GM15510 (cell line): ENCODE results near the gene PERCC1.

ENCODE experiments used
- POLR2A ChIP-seq: IDR thresholded peaks from 3 replicates; pipeline ENCODE4 v1.6.1; 2011; ENCODE audit warnings: borderline replicate concordance; ENCODE audit not compliant: insufficient read length; ENCODE audit errors: extremely low read depth

The PERCC1 gene

DNA sequence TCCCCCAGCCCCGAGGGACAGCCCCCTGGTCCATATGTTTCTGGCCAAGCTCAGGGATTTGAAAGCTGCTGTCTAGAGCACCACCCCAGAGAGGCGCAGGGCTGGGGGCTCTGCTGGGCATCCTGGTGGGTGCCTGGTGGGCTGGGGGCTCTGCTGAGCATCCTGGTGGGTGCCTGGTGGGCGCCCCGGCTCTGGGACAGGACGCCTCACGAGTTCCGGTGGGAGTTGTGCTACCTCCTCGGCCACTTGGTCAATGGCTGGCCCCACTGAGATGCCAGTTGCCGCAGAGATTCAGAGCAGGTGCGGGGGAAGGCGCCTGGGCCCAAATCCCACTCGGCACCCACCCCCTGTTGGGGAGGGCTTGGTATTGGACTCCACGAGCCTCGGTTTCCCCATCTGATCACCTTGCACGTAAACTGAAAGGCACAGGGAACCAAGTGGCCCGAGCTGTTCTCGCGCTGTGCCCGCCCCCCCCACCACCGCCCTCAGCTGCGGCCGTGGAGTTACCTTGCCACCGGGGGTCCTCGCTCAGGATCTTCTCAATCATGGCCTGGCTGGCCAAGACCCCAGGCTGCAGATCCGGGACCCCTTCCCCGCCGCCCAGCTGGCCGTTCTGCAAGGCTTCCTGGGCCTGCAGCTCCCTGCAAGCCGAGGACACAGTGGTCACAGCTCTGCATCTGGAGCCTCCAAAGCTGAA is 29.7 kb upstream of the PERCC1 start:
- no peak for TF ChIP-seq POLR2A

DNA sequence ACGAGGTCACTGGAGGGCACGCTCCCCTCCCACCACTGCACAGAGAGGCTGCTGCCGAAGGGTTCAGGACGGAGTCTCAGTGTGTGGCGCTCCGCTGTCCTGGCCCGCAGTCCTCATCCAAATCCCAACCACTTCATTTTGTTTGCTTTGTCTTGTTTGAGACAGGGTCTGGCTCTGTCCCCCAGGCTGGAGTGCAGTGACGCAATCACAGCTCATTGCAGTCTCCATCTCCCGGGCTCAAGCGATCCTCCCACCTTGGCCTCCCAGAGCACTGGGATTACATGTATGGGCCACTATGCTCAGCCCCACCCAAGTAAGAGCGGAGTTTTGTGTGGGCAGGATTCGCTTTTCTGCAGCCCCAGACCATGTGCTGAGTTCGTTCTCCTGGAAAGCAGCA is 29.1 kb upstream of the PERCC1 start:
- no peak for TF ChIP-seq POLR2A

DNA sequence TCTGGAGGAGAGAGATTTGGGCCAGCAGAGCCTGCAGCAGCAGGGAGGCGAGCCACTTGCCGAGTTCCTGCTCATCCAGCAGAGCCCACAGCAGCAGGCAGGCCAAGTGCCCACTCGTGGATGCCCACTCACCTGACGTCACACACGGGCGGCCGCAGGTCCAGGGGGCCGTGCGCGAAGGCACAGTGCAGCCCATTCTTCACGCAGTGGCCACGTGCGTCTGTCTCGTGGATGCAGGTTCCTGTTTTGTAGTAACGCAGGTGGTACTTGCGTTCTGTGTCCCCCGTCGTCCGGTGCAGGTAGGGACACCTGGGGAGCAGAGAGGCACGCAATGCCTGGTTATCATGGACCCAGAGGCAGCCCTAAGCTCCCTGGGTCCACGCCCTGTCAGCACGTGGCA is 27.8 kb upstream of the PERCC1 start:
- no peak for TF ChIP-seq POLR2A

- TF ChIP-seq POLR2A: no peak
Measured at GRCh38 chr16:1403733-1404132, 27.1 kb upstream of the PERCC1 start.

- no peak for TF ChIP-seq POLR2A
Measured at GRCh38 chr16:1407753-1408152, 23.1 kb upstream of the PERCC1 start.

GRCh38 chr16:1408171-1408837 is 22.6 kb upstream of the PERCC1 start:
- TF ChIP-seq POLR2A: no peak

DNA sequence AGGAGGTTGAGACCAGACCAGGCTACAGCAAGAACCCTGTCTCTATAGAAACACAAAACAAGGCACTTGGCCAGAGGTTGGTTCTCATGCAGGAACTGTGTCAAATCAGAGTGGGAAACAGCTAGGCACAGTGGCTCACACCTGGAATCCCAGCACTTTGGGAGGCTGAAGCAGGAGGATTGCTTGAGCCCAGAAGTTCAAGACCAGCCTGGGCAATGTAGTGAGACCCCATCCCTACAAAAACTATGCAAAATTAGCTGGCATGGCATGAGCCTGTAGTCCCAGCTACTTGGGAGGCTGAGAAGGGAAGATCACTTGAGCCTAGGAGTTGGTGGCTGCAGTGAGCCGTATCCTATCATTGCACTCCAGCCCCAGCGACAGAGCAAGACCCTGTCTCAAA is 18.0 kb upstream of the PERCC1 start:
- TF ChIP-seq POLR2A: no peak

- TF ChIP-seq POLR2A: peak; percentile 6
Measured at GRCh38 chr16:1413684-1414531, 17.0 kb upstream of the PERCC1 start.

GRCh38 chr16:1414532-1415260 is 16.2 kb upstream of the PERCC1 start, which contains the start of gene UNKL:
Gene UNKL, minus strand, starts transcription at chr16:1414704. Its CDS starts 13 bp downstream, at chr16:1414691.
- peak; percentile 51 for TF ChIP-seq POLR2A

GRCh38 chr16:1416521-1416941 is 14.3 kb upstream of the PERCC1 start:
- TF ChIP-seq POLR2A: no peak

GRCh38 chr16:1420111-1420539 is 10.8 kb upstream of the PERCC1 start:
- TF ChIP-seq POLR2A: no peak

GRCh38 chr16:1422076-1422475 is 8.8 kb upstream of the PERCC1 start:
- TF ChIP-seq POLR2A: no peak

DNA sequence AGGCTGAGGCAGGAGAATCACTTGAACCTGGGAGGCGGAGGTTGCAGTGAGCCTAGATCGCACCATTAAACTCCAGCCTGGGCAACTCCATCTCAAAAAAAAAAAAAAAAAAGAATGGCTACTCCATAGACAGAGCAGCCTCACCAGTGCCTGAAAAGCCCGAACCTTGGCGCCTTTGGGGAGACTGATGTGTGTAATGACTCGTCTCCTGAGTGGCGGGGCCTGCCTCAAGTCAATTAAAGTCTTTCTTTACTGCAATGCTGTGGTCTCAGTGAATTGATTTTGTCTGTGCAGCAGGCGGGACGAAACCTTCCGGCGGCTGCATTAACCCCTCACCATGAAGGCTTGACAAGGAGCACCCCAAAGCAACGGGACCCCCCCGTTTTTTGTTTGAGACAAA is 6.8 kb upstream of the PERCC1 start:
- no peak for TF ChIP-seq POLR2A

GRCh38 chr16:1425616-1426370 is 5.1 kb upstream of the PERCC1 start:
- no peak for TF ChIP-seq POLR2A

DNA sequence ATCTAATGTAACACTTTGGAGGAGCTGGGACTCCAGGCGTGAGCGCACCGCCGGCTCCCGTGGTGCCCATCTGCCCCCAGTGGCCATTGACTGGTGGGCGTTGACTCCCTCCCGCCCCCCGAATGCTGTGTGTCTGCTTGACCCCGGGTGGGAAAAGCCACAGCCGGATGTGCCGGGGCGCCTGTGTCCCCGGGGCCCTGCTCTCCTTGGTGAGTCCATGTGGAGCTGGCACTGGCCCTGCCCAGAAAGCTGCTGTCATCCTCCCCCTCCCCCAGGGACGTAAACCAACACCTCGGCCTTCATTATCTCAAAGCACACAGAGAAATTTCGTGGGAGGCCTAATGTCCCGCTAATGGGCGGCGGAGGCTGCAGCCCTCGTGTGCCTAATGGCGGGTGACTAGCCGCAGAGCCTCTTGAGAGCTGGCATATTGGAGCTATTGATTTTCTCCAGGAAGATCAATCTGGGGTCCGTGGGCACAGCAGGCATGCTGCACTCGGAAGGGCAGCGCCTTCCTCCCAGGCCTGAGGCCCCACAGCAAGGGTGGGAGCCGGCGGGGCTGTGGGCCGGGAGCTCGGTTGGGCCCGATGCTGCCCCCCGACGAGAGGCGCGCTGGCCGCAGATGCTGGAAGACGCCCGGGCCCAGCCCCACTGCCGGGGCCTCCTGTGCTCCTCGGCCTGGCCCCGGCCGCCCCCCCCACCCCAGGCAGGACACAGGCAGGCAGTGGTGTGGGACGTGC is 4.0 kb upstream of the PERCC1 start:
- no peak for TF ChIP-seq POLR2A
